HG03457 (cell line): ENCODE data around the gene BCL2.
A peak's percentile ranks its signal among the peaks of the same experiment; 100 is the strongest.

Experiments
- ATAC-seq: cut with Tn5 transposase; IDR thresholded peaks from one replicate; pipeline ENCODE4 v1.9.1; 2021; ENCODE audit warnings: moderate number of reproducible peaks; ENCODE audit not compliant: unreplicated experiment

BCL2 gene

GRCh38 chr18:63099091-63099840 lies 220.3 kb downstream of the BCL2 start:
- ATAC-seq: no peak

- ATAC-seq: peak; percentile 51
Measured at GRCh38 chr18:63098018-63098981, 221.3 kb downstream of the BCL2 start.

GRCh38 chr18:63097178-63097577 lies 222.4 kb downstream of the BCL2 start:
- no peak for ATAC-seq

- ATAC-seq: no peak
Measured at GRCh38 chr18:63096327-63096874, 223.2 kb downstream of the BCL2 start.

GRCh38 chr18:63095768-63096167 lies 223.8 kb downstream of the BCL2 start:
- no peak for ATAC-seq

- no peak for ATAC-seq
Measured at GRCh38 chr18:63091671-63092364, 227.8 kb downstream of the BCL2 start.

GRCh38 chr18:63090334-63090733 lies 229.2 kb downstream of the BCL2 start:
- ATAC-seq: no peak

GRCh38 chr18:63089041-63089440 lies 230.5 kb downstream of the BCL2 start:
- no peak for ATAC-seq

- no peak for ATAC-seq
Measured at GRCh38 chr18:63088262-63088661, 231.3 kb downstream of the BCL2 start.

GRCh38 chr18:63087421-63088230 lies 231.9 kb downstream of the BCL2 start:
- ATAC-seq: no peak

GRCh38 chr18:63085611-63086010 lies 234.0 kb downstream of the BCL2 start:
- no peak for ATAC-seq

GRCh38 chr18:63084219-63084618 lies 235.3 kb downstream of the BCL2 start:
- no peak for ATAC-seq

- no peak for ATAC-seq
Measured at GRCh38 chr18:63083555-63083954, 236.0 kb downstream of the BCL2 start.

- ATAC-seq: no peak
Measured at GRCh38 chr18:63083020-63083531, 236.5 kb downstream of the BCL2 start.

GRCh38 chr18:63082366-63083019 lies 237.1 kb downstream of the BCL2 start:
- ATAC-seq: no peak

- peak; percentile 37 for ATAC-seq
Measured at GRCh38 chr18:63079114-63079513, 240.5 kb downstream of the BCL2 start.

- peak; percentile 88 for ATAC-seq
Measured at GRCh38 chr18:63078471-63078870, 241.1 kb downstream of the BCL2 start.

- no peak for ATAC-seq
Measured at GRCh38 chr18:63074981-63075404, 244.6 kb downstream of the BCL2 start.

GRCh38 chr18:63073481-63073880 lies 246.1 kb downstream of the BCL2 start:
- ATAC-seq: no peak
